ENCODE data around the gene ERC1. TPM values are rescaled to one million over a fixed set of nuclear protein-coding genes. Genes with fewer than 3 reads are reported as not detected.

ERC1 gene
- total RNA-seq, 1 donor from 2014 or later, result 56.5 TPM

GRCh38 chr12:969821-970220 is 21.2 kb upstream of the ERC1 start:
- H3K4me3 ChIP-seq, result no peak overlapping the region
- H3K27ac ChIP-seq, result no peak overlapping the region
- no peaks in the 10 kb centered on the region for H3K36me3 ChIP-seq
- intact Hi-C loops (cut with DNase I), result no loop called here
- no peaks in the 10 kb centered on the region for H3K4me1 ChIP-seq
- H3K9me3 ChIP-seq, result no peaks in the 10 kb centered on the region
- TF ChIP-seq POLR2A (IDR thresholded peaks at IDR 0.05) (no peak), CTCF (IDR thresholded peaks at IDR 0.05) (no peak), POLR2AphosphoS5 (IDR thresholded peaks at IDR 0.05; ENCODE audit: insufficient read depth in 1 of 2, low read depth in 1 of 2) (no peak)
- no peaks in the 10 kb centered on the region for H3K27me3 ChIP-seq
- no peak for DNase-seq (ENCODE audit: extremely low spot score in 2 of 2)

- Histone ChIP-seq H3K27ac (no peak overlapping the region), H3K4me1 (no peaks in the 10 kb centered on the region), H3K9me3 (no peaks in the 10 kb centered on the region), H3K36me3 (no peaks in the 10 kb centered on the region), H3K4me3 (no peak overlapping the region), H3K27me3 (no peaks in the 10 kb centered on the region)
- no peak for DNase-seq (ENCODE audit: extremely low spot score in 2 of 2)
- TF ChIP-seq POLR2AphosphoS5 (IDR thresholded peaks at IDR 0.05; ENCODE audit: insufficient read depth in 1 of 2, low read depth in 1 of 2) (no peak), POLR2A (IDR thresholded peaks at IDR 0.05) (no peak), CTCF (IDR thresholded peaks at IDR 0.05) (no peak)
- intact Hi-C loops (cut with DNase I), result no loop called here
Observed at GRCh38 chr12:971991-972390, 19.0 kb upstream of the ERC1 start.

- Histone ChIP-seq H3K4me3 (no peak overlapping the region), H3K27ac (no peak overlapping the region), H3K4me1 (no peaks in the 10 kb centered on the region), H3K36me3 (no peaks in the 10 kb centered on the region), H3K27me3 (no peaks in the 10 kb centered on the region), H3K9me3 (no peaks in the 10 kb centered on the region)
- intact Hi-C loops (cut with DNase I), result no loop called here
- no peak for DNase-seq (ENCODE audit: extremely low spot score in 2 of 2)
- TF ChIP-seq POLR2AphosphoS5 (IDR thresholded peaks at IDR 0.05; ENCODE audit: insufficient read depth in 1 of 2, low read depth in 1 of 2) (no peak), POLR2A (IDR thresholded peaks at IDR 0.05) (no peak), CTCF (IDR thresholded peaks at IDR 0.05) (no peak)
Observed at GRCh38 chr12:974271-974862, 16.7 kb upstream of the ERC1 start.

- DNase-seq (ENCODE audit: extremely low spot score in 2 of 2), result no peak
- Histone ChIP-seq H3K9me3 (no peaks in the 10 kb centered on the region), H3K4me1 (no peaks in the 10 kb centered on the region), H3K27me3 (no peaks in the 10 kb centered on the region), H3K36me3 (no peaks in the 10 kb centered on the region), H3K4me3 (no peak overlapping the region), H3K27ac (no peak overlapping the region)
- TF ChIP-seq CTCF (IDR thresholded peaks at IDR 0.05) (no peak), POLR2AphosphoS5 (IDR thresholded peaks at IDR 0.05; ENCODE audit: insufficient read depth in 1 of 2, low read depth in 1 of 2) (no peak)
- intact Hi-C loops (cut with DNase I), result no loop called here
Observed at GRCh38 chr12:976644-977043, 14.4 kb upstream of the ERC1 start.

- Histone ChIP-seq H3K27me3 (no peaks in the 10 kb centered on the region), H3K27ac (no peak overlapping the region)
- intact Hi-C loops (cut with DNase I), result no loop called here
Observed at GRCh38 chr12:977156-977555, 13.9 kb upstream of the ERC1 start.

More at GRCh38 chr12:977156-977555, 13.9 kb upstream of the ERC1 start:
- H3K9me3 ChIP-seq, result no peaks in the 10 kb centered on the region
- no peaks in the 10 kb centered on the region for H3K4me1 ChIP-seq
- TF ChIP-seq POLR2A (IDR thresholded peaks at IDR 0.05) (no peak), CTCF (IDR thresholded peaks at IDR 0.05) (no peak), POLR2AphosphoS5 (IDR thresholded peaks at IDR 0.05; ENCODE audit: insufficient read depth in 1 of 2, low read depth in 1 of 2) (no peak)
- DNase-seq (ENCODE audit: extremely low spot score in 2 of 2), result no peak
- H3K4me3 ChIP-seq, result no peak overlapping the region
- no peaks in the 10 kb centered on the region for H3K36me3 ChIP-seq

All from vagina (tissue), 2 donors.